ENCODE data around the gene MRPL18.
"Not testable (repeated sequence)": the region's sequence is repeated elsewhere in the genome, so short reads cannot be mapped to it uniquely, and the experiment has no call there.

MRPL18 gene

GRCh38 chr6:159817951-159818739, 27.9 kb downstream of the MRPL18 start:
- no peak for DNase-seq (ENCODE audit: low read depth in 2 of 2)

DNA sequence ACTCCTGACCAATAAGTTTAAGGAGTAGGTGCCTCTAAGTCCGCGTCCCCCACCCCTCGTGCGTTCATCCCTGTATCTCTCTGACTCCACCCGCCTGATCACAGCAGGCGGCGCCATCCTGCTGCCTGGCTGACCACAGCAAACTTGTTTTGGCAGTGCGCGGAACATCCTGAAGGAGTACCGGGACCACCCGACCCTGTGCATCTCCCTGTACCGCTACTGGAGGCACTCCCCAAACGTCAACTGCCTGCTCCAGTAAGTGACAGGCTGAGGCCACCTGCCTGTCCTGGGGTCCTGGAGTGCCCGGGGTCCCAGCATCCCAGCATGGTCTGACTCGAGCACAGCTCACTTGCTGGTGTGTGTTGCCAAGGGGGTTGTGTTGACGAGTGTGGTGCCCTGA, 28.8 kb downstream of the MRPL18 start:
- DNase-seq (ENCODE audit: low read depth in 2 of 2): no peak

GRCh38 chr6:159819932-159820640, 29.8 kb downstream of the MRPL18 start:
- no peak for DNase-seq (ENCODE audit: low read depth in 2 of 2)

DNA sequence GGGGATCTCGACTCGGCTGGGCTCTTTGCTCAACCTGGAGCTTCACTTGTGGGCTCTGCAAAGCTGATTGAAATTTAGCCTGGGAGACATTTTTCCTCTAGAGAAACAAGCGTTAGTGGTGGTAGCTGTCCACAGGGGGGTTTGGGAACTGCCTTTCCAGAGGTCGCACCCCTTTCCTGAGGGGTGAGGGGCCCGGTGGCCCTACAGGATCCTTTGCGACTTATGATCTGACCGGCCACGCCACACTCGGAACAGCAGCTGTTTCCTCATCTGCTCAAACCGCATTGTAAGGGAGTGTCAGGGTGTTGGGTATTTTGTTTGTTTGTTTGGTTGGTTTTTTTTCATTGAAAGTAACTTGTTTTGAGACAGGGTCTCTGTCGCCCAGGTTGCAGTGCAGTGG, 30.9 kb downstream of the MRPL18 start:
- DNase-seq (ENCODE audit: low read depth in 2 of 2): no peak

DNA sequence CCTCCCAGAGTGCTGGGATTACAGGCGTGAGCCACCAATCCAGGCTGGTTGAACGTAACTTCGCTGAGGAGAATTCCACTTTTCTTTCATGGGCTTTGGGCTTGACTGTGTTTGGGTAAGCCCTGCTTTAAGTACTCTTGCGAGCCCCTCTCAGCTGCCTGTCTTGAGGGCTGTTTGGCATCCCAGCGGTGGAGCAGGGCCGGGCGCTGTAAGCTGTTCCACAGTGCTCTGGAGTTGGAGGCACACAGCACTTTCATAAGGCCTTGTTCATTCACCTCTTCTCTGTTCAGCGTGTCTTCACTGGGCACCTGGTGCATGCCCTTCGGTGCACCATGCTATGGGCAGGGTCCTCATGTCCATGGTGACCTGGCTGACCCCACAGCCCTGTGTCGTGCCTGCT, 31.5 kb downstream of the MRPL18 start:
- DNase-seq (ENCODE audit: low read depth in 2 of 2): no peak

DNA sequence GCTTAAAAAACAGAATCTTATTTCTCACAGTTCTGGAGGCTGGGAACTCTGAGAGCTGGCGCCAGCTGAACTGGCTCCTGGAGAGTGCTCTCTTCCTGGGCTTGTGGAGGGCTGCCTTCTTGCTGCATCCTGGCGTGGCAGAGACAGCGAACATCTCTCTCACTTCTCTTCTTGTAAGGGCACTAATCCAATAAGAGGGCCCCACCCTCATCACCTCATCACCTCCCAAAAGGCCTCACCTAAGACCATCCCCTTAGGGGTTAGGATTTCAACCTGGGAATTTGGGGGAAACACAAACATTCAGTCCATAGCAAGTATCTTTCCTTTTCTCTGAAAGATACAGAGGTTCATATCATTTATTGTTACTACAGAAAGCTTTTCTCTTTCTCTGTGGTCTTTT, 33.7 kb downstream of the MRPL18 start:
- DNase-seq (ENCODE audit: low read depth in 2 of 2): no peak

GRCh38 chr6:159824690-159825089, 34.4 kb downstream of the MRPL18 start:
- not testable (repeated sequence) for DNase-seq (ENCODE audit: low read depth in 2 of 2)

DNA sequence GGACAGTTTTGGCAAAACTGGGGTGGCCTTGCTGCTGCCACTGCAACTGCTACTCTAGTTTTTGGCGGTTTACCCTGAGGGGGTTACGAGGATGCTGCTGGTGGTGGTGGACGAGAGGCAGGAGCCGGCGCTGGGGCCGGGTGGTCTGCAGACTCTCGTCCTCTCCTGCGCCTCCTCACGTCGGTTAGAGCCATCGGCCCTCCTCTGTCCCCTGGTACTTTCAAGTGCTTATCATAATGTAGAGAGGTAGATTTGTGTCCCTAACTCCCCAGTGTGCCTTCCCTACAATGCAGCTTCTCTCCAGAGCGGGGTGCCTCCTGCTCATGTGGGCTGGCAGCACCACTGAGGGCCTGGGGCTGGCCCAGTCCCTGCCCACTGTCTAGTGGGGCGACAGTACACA, 35.7 kb downstream of the MRPL18 start:
- DNase-seq (ENCODE audit: low read depth in 2 of 2): no peak

GRCh38 chr6:159826968-159827647, 36.8 kb downstream of the MRPL18 start:
- DNase-seq (ENCODE audit: low read depth in 2 of 2): no peak

DNA sequence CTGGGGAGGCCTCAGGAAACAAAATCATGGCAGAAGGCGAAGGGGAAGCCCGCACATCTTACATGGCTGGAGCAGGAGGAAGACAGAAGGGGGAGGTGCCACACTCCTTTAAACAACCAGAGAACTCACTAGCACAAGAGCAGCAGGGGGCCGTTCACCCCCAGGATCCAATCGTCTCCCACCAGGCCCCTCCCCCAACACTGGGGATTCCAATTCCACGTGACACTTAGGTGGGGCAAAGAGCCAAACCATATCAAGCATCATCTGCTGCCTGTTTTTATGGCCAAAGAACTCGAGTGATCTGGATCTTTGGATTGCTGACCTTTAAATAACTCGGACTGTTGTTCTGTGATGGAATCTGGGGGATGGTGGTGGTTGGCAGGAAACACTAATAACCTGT, 37.8 kb downstream of the MRPL18 start:
- DNase-seq (ENCODE audit: low read depth in 2 of 2): no peak

DNA sequence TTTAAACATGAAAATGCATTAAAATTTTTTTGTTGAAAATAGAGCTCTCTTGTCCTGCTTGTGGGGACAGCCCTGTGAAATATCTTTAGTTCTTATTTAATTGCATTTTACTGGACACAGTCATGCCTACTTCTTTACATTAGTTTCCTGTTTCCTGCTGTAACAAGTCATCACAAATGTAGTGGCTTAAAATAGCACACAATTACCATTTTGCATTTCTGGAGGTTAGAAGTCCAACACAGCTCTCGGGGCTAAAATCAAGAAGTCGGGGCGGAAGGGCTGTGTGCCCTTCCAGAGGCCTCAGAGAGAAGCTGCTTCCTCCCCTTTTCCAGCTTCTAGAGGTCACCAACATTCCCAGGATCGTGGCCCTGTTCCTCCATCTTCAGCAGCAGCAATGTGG, 39.3 kb downstream of the MRPL18 start:
- DNase-seq (ENCODE audit: low read depth in 2 of 2): no peak

- DNase-seq (ENCODE audit: low read depth in 2 of 2): no peak
Observed at GRCh38 chr6:159830501-159831372, 40.5 kb downstream of the MRPL18 start.

GRCh38 chr6:159831373-159831679, 41.1 kb downstream of the MRPL18 start:
- no peak for DNase-seq (ENCODE audit: low read depth in 2 of 2)

- DNase-seq (ENCODE audit: low read depth in 2 of 2): no peak
Observed at GRCh38 chr6:159832946-159833345, 42.7 kb downstream of the MRPL18 start.

DNA sequence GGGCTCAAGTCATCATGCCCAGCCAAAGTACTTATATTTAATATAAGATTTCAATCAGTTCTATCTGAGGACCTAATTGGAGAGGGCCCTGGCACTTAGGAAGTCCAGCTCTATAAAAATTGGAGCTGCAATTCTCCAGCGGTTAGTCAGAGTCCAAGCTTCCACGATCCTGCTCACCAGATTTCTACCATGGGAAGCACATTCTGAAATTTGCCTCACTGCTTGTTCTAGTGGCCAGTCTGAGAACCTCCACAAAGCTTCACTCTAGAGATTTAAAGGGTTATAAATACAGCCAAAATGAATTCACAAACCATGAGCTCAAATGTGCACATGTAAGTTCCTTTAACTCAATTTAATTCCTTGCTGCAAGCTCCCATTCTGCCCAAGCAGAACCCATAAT, 43.3 kb downstream of the MRPL18 start:
- no peak for DNase-seq (ENCODE audit: low read depth in 2 of 2)

GRCh38 chr6:159833997-159834603, 43.8 kb downstream of the MRPL18 start:
- no peak for DNase-seq (ENCODE audit: low read depth in 2 of 2)

DNA sequence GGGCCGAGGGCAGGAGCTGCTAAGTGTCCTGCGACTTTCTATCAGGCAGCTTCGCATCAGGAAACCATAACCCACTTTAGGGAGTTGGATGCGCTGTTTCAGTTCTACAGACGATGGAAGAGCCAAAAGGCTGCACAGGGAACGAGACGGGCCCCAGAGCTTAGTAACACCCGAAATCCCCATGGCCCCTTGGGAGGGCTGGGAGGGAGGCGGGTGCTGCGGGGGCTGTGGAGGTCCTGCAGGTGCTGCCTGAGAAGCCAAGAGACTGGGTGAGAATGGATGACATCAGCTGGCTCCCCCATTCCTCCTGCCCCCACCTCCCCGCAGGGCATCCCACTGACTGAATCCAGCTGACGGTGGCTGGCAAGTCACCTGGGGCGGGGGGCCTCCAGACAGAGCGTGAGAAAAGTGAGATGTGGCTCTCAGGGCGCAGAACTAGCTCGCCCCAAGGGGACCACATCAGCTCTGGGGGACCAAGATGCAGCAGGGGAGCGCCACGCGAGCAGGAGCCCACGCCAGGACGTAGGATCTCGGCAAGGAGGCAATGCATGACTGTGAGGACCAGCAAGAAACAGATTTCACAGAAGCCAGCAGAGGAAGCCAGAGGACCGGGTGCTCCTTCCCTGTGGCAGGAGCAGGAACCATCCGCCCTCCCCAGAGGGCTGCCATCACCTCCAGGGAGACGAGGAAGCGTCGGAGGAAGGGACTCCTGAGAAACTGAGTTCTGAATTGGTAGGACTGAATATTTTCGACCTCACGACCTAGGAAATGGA, 46.6 kb downstream of the MRPL18 start:
- DNase-seq (ENCODE audit: low read depth in 2 of 2): no peak

GRCh38 chr6:159837511-159837910, 47.2 kb downstream of the MRPL18 start:
- DNase-seq (ENCODE audit: low read depth in 2 of 2): no peak

DNA sequence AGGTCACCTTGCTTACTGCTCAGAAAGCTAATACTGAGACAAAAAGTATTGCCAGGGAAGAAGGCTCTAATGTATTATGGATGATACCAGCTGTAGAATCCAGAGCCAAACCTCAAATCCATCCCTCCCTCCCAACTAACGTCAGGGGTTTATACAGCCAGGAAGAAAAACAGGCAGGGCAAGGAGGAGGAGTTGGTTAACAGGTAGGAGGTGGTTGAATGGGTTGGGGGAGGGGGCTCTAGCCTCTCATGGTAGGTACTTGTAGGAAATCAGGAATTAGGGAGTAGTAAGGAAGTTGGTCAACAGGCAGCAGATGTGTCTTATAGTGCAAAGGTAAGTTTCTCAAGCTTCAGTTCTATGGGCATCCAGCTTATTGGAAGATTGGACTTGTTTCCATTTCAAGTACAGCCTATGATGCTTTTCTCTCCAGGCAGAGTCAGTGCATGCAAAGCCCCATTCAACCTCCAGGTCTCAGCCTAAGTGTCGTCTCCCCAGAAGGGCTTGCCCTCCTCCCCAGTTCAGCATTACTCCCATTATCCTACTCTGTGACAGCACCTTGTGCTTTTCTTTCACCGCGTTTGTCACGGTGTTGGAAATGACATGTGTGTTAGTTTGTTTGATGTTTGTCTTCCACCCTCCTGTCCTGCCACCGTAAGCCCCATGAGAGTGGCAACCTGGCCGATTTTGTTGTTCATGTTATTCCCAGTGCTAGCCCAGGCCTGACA, 47.9 kb downstream of the MRPL18 start:
- no peak for DNase-seq (ENCODE audit: low read depth in 2 of 2)

- no peak for DNase-seq (ENCODE audit: low read depth in 2 of 2)
Observed at GRCh38 chr6:159842035-159842434, 51.8 kb downstream of the MRPL18 start.
